ENCODE results near the gene ZDHHC14.
"Not testable (repeated sequence)": the region's sequence is repeated elsewhere in the genome, so short reads cannot be mapped to it uniquely, and the experiment has no call there.

ZDHHC14 gene

GRCh38 chr6:157709555-157709954 is 328.6 kb downstream of the ZDHHC14 start:
- DNase-seq: no peak

- no peak for DNase-seq
Measured at GRCh38 chr6:157710604-157711003, 329.6 kb downstream of the ZDHHC14 start.

GRCh38 chr6:157711060-157711459 is 330.1 kb downstream of the ZDHHC14 start:
- DNase-seq: no peak

GRCh38 chr6:157712585-157713295 is 331.8 kb downstream of the ZDHHC14 start:
- no peak for DNase-seq

DNA sequence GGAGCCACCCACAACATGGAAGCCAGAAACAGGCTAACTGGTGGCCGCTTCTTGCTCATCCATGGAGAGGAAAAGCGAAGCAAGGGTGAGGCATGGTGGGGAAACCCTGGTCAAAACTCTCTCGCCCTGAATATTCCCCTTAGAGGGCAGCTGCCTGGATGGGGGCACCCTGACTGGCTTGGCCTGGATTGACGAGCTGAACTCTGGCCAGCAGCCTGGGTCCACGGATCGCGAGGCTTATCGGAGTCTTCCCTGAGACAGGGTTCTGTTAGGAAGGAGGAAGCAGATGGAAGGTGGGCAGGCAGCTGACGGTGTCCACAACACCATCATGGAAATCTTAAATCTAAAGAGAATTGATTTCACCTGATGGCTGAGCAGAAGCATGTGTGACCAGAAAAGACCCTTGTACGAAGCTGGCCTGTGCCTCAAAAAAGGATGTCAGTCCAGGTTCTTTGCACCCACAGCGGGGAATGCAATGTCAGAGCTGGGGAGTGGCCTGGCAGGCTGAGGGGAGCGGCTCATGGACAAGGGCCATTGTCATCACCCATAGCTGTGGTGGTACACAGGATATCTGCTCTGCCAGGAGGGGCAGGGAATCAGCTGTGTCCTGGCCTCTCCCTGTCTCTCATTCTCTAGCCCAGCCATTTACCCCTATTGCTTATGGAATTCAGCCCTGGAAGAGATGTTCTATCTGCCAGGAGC is 332.6 kb downstream of the ZDHHC14 start:
- DNase-seq: no peak

GRCh38 chr6:157714153-157714490 is 333.1 kb downstream of the ZDHHC14 start:
- DNase-seq: no peak

DNA sequence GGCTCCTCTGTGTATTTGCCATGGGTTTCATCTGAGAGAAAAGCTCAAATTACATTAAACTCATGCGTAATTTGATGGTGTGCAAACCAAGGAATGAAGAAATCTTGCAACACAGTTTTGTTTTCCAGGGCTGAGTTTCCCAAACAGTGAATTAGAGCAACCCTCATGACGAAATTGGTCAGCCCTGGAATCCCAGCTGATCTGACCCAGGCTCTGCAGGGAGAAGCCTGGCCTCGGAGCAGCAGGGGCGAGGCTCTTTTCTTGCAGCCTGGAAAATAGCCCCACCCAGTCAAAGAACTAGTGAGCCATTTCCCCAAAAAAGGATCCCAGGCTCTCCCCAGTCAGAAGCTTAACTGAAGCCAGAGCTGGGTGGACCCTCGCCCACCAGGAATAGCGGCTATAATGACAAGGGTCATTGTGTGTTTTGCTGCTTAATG is 334.8 kb downstream of the ZDHHC14 start:
- DNase-seq: no peak

DNA sequence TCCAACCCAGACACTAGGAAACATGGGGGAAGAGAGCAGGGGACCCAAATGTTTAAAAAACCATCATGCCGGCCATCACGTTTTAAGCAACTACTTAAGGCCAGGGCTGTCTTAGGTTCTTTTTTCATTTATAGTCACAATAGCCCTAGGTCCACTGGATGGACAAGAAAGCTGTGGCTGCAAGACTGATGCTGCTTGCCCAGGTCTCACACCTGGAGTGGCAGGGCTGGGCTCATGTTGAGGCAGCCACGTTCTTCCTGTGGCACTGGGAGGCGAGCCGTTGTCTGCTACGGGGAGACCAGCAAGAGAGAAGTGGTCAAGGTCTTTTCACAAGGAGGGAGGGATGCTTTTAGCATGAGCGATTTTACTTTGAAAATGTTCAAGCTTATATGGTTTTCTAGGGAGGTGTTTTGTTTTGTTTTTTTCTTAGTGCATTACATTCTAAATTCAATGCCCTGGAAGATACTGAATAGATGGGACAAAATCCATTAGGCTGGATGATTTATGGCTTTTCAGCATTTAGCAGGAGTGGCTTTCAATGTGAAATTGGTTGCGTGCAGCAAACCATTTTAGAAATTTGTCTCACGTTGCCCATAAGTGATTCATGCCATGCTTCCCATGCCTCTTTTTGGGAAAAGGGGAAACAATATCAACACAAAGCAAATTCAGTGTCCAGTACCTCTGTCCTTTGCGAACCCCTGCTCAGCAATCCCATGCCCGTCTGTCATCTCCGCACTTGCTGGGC is 335.4 kb downstream of the ZDHHC14 start:
- DNase-seq: no peak

GRCh38 chr6:157717340-157717748 is 336.4 kb downstream of the ZDHHC14 start:
- DNase-seq: no peak

DNA sequence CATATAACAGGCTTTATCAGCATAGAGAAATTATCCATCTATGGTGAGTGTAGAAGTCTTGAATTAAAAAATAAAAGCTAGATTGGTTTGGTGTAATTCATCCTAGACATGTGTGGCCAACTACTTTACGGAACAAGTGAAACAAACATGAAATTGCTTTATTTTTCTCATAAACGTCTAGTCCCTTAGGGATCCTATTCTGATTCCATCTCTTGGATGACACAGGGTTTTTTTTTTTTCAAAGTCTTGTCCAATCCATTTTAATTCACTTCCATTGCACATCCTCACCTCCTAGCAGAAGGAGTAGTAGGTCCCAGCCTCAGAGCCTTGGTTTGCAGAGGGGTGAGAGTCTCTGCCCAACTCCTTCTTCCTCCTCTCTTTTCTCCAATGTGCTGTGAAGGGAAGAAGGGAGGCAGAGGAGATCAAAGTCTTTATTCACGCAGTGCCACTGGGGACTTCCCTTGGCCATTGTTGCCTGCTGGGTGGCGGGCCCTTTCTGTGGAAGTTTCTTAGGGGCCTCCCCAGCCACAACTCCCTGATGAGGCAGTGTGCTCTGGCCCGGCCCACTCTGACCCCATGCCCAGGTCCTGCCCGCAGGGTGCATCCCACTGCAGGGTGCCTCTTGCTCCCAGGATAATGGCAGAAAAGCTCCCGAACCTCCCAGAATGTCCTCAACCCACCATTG is 337.7 kb downstream of the ZDHHC14 start:
- DNase-seq: no peak

DNA sequence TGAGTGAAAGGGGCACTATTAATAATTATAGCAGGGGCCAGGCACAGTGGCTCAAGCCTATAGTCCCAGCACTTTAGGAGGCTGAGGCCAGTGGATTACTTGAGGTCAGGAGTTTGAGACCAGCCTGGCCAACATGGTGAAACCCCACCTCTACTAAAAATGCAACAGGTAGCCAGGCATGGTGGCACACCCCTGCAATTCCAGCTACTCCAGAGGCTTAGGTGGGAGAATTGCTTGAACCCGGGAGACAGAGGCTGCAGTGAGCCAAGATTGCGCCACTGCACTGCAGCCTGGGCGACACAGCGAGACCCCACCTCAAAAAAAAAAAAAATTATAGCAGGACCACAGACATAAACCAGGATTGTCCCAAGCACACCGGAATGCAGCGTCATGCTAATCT is 340.0 kb downstream of the ZDHHC14 start:
- not testable (repeated sequence) for DNase-seq

- no peak for DNase-seq
Measured at GRCh38 chr6:157721426-157721825, 340.4 kb downstream of the ZDHHC14 start.

DNA sequence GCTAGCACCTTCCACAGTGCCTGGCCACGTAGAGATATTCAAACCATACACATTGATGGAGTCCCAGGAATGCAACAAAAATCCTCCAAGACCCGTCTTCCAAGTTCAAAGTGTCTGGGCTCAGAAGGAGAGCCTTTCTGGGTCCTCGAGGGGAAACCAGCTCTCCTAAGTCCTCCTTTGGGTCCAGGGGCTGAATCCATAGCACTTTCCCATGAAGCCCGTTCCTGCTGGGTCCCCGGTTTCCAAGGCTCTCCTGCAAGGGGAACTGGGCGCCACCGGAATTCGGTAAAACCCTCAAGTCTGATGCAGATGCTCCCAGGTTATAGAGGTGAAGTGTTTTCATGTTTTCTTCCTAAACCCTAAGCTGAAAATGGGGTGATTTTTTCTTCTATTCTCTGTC is 340.8 kb downstream of the ZDHHC14 start:
- no peak for DNase-seq

DNA sequence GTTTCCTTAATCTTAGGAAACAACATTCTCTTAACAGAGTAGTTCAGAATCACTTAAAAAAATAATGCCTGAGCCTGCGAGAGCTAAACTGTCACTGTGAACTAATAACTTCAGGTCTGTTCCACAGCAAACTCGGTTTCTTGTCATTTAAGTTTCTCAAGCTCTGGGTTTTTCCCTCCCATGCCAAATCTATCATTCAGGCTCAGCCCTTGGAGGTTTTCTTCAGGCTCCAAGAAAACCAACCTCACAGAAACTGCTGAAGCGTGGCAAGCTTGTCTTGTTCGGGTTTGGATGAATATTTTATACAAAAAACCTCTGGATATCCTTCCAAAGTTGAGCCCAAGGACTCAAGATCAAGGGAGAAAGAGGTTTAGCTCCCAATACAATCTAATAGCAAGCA is 342.4 kb downstream of the ZDHHC14 start:
- DNase-seq: no peak

- no peak for DNase-seq
Measured at GRCh38 chr6:157724138-157724820, 343.3 kb downstream of the ZDHHC14 start.

GRCh38 chr6:157724960-157725741 is 344.2 kb downstream of the ZDHHC14 start:
- DNase-seq: no peak

DNA sequence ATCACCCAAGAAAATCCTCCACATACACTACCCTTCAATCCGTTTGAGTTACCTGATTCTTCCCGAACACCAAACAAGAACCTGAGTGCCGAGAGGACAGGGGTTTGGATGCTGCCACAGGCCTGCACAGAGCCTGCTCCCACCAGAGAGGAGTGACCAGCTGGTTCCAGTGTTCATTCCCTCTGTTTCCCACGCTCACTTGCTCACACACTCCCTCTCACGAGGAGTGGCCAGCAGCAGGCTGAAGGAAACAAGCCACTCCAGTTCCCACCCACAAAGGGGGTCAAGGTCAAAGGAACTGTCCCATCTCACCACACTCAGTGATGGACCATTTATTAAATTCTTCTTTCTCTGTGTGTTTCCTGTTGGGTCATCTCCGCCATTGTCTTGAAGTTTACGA is 344.8 kb downstream of the ZDHHC14 start:
- no peak for DNase-seq

DNA sequence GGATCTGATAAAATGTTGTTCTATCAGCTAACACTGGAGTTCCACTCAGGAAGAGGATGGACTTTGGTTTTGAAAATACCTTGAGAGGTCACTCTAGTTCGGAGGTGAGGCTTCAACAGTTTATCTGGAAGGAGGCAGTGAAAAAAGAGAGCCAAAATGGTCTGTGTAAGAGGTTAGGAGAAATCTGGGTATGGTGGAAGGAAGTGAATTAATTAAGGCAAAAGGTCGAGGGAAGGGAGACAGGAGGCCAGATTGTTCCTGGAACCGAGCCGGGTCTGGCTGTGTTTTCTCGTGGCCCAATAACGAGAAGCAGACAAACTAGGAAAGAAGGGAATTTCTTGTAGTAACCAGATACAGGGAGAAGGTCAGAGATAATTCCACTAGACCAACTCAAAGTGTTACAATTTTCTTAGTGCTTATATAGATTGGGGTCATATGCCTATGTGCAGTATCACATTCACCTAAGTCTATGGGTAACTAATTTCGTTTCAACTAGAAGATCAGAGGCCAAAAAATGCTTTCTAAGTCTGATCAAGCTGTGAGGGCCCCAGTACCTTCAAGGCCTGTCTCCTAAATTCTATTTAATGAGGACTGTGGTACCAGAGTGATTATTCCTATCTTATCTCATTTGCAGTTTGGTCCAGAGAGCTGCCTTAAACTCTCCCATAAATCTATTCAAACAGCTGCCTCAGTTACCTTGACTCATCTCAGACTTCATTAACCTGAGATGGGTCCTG is 346.1 kb downstream of the ZDHHC14 start:
- DNase-seq: no peak

Data from CD4-positive, alpha-beta T cell treated with Interleukin-1 beta for 1 hour (primary cell).